Measurements from ENCODE around the gene CLTA. TPM values are rescaled to one million over a fixed set of nuclear protein-coding genes. Genes with fewer than 3 reads are reported as not detected.

Gene CLTA
- total RNA-seq, 2 donors from 2014 or later: 86.7 to 145 TPM

DNA sequence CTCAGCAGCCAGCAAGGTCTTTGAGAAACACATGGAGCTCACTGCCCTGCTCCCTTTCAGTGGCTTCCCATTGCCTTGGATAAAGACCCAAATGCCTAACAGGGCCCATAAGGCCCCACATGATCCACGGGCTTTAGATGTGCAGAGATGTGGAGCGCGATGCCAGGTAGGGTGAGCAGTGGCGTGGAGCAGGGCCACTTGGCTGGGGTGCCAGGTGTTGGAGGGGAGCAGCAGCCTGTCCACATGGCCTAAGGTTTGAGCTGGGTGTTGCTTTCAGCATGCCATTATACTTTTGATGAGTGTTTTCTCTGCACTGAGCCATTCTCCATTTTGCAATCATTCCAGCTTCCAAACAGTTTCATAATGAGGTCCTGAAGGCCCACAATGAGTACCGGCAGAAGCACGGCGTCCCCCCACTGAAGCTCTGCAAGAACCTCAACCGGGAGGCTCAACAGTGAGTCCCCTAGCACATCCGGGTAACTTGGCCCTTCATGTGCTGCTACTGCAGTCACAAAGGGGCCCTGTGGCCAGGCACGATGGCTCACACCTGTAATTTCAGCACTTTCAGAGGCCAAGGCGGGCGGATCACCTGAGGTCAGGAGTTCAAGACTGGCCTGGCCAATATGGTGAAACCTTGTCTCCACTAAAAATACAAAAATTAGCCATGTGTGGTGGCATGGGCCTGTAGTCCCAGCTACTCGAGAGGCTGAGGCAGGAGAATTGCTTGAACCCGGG lies 43.1 kb upstream of the CLTA start:
- no peak for DNase-seq
- no peak for ATAC-seq
- WGBS, 2 donors: 82 to 90% methylated on average over 11 to 13 of the region's 14 CpGs
- Histone ChIP-seq H3K4me1 (no peaks in the 10 kb centered on the region), H3K27ac (no peak overlapping the region), H3K36me3 (replicated peaks in 1 of 2; ENCODE audit: insufficient read depth in 1 of 2, low read depth in 2 of 2) (no peaks in the 10 kb centered on the region), H3K4me3 (no peak overlapping the region), H3K27me3 (no peaks in the 10 kb centered on the region), H3K9me3 (peaks cover 0 to 7% (median 0%) of the 10 kb centered on the region in 3 donors)
- TF ChIP-seq, protein P1, sequence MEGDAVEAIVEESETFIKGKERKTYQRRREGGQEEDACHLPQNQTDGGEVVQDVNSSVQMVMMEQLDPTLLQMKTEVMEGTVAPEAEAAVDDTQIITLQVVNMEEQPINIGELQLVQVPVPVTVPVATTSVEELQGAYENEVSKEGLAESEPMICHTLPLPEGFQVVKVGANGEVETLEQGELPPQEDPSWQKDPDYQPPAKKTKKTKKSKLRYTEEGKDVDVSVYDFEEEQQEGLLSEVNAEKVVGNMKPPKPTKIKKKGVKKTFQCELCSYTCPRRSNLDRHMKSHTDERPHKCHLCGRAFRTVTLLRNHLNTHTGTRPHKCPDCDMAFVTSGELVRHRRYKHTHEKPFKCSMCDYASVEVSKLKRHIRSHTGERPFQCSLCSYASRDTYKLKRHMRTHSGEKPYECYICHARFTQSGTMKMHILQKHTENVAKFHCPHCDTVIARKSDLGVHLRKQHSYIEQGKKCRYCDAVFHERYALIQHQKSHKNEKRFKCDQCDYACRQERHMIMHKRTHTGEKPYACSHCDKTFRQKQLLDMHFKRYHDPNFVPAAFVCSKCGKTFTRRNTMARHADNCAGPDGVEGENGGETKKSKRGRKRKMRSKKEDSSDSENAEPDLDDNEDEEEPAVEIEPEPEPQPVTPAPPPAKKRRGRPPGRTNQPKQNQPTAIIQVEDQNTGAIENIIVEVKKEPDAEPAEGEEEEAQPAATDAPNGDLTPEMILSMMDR (IDR thresholded peaks at IDR 0.05): no peak
- no peak for TF ChIP-seq POLR2A (IDR thresholded peaks at IDR 0.05)
- intact Hi-C loops (cut with DNase I): no loop called here

DNA sequence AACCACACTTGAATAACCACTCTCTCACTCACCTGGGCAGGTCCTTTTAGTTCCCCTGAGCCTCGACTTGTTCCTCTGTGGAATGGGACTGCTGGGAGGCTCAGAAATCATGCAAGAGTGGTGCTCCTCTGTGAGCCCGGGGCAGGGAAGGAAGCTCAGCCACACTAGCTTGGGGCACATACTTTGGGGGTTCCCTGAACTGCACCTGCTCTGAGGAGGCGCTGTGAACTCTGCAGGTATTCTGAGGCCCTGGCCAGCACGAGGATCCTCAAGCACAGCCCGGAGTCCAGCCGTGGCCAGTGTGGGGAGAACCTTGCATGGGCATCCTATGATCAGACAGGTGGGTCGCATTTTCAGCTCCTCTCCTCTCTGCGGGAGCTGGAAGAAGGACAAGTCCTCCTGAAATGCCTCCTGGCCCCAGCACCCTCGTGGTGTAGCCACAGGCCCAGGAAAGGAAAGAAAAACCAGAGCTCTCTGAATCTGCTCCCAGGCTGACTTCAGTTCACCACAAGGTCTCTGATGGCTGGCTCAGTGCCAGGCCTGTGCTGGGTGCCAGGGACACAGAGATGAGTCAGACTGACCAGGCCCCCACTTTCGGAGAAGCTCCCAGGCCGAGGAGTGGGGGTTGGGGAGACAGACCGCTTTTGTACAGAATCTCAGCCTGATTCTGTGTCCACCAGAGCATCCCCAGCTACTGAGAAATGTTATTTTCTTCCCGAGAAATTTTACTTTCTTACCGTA lies 42.2 kb upstream of the CLTA start:
- no peaks in the 10 kb centered on the region for H3K4me1 ChIP-seq
- DNase-seq (peak; percentile 68 to 89 (median 78)), ATAC-seq (peak; percentile 58)
- TF ChIP-seq, protein P1 (IDR thresholded peaks at IDR 0.05): no peak
- no peak for TF ChIP-seq POLR2A (IDR thresholded peaks at IDR 0.05)
- peaks cover 0 to 7% (median 0%) of the 10 kb centered on the region in 3 donors for H3K9me3 ChIP-seq
- no peak overlapping the region for H3K4me3 ChIP-seq
- H3K27ac ChIP-seq: no peak overlapping the region
- WGBS, 2 donors: 58 to 59% methylated on average over 12 to 14 of the region's 14 CpGs
- no peaks in the 10 kb centered on the region for H3K36me3 ChIP-seq (replicated peaks in 1 of 2; ENCODE audit: insufficient read depth in 1 of 2, low read depth in 2 of 2)
- no peaks in the 10 kb centered on the region for H3K27me3 ChIP-seq
- intact Hi-C loops (cut with DNase I): no loop called here

DNA sequence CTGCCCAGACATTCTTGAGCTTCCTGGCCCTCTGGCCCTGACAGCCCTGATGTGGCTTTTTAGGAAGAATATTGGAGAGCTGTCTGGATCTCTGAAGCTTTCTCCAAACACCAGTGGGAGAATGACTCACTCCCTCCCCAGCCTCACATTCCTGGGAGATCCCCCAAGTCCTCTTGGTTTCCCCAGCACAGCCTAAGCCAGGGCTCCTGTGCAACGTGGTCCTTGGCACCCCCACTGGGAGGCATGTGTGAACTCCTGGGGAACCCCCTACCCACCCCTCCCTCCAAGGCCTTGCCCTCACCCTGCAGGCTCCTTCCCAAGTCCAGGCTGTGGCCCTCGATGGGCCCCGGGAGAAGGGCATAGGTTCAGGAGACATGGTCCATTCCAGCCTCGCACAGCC lies 41.5 kb upstream of the CLTA start:
- no peaks in the 10 kb centered on the region for H3K27me3 ChIP-seq
- TF ChIP-seq POLR2A (IDR thresholded peaks at IDR 0.05): no peak
- TF ChIP-seq, protein P1 (IDR thresholded peaks at IDR 0.05): no peak
- WGBS, 2 donors: 60 to 70% methylated on average over 4 of the region's 4 CpGs
- H3K4me3 ChIP-seq: no peak overlapping the region
- no peak for ATAC-seq
- no peak overlapping the region for H3K27ac ChIP-seq
- H3K9me3 ChIP-seq: peaks cover 0 to 7% (median 0%) of the 10 kb centered on the region in 3 donors
- DNase-seq: no peak
- H3K4me1 ChIP-seq: no peaks in the 10 kb centered on the region
- intact Hi-C loops (cut with DNase I): no loop called here
- H3K36me3 ChIP-seq (replicated peaks in 1 of 2; ENCODE audit: insufficient read depth in 1 of 2, low read depth in 2 of 2): no peaks in the 10 kb centered on the region

DNA sequence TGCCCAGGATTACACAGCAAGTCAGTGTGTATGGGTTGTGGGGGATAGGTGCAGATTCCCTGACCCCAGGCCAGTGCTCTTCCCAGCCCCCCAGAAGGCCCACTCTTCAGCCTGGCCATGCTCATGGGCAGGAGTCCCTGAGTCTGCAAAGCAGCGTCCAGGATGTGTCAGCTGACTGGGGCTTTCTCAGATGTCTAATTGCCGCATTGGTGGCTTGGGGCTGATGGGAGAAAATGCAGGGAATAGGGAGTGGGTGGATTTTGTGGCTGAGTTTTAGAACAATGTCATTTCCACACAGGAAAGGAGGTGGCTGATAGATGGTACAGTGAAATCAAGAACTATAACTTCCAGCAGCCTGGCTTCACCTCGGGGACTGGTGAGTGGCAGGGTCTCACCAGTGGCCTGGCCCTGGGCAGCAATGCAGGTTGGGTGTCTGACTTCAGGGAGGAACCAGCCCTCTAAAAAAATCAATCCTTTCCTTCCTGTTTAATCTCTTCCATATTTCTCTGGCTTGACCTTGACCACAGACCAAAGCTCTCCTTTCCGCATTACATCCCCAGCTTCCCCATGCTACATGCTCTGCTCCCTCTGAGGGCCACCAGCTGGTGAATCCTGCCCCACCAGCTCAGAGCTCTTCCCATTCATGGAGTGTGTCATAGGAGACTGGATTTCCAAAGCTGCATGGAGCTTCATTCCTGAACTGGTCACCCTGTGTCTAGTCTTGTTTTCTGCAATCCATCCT lies 40.0 kb upstream of the CLTA start:
- WGBS, 2 donors: 40 to 58% methylated on average over 4 of the region's 4 CpGs
- DNase-seq (no peak), ATAC-seq (no peak)
- H3K9me3 ChIP-seq: peaks cover 0 to 5% (median 0%) of the 10 kb centered on the region in 3 donors
- no peak overlapping the region for H3K4me3 ChIP-seq
- no peaks in the 10 kb centered on the region for H3K4me1 ChIP-seq
- intact Hi-C loops (cut with DNase I): no loop called here
- H3K27me3 ChIP-seq: no peaks in the 10 kb centered on the region
- TF ChIP-seq, protein P1 (IDR thresholded peaks at IDR 0.05): no peak
- TF ChIP-seq POLR2A (IDR thresholded peaks at IDR 0.05): no peak
- H3K27ac ChIP-seq: peak overlapping the region in 2 of 4 donors; percentile 28 to 64
- H3K36me3 ChIP-seq (replicated peaks in 1 of 2; ENCODE audit: insufficient read depth in 1 of 2, low read depth in 2 of 2): no peaks in the 10 kb centered on the region
